RWPE1 (cell line): ENCODE results near the gene TRMT2B.
"Not testable (repeated sequence)": the region's sequence is repeated elsewhere in the genome, so short reads cannot be mapped to it uniquely, and the experiment has no call there.

Experiments
- CTCF ChIA-PET: fragments of 350-600 bp; sonication (Branson Sonifier 250); formaldehyde crosslinking; extraction: SDS; loops from one replicate; lab custom pipeline; 2021; lab: Yijun Ruan, JAX
- POLR2A ChIA-PET: fragments of 400-600 bp; formaldehyde crosslinking; extraction: SDS; loops from one replicate; lab custom pipeline; 2020; ENCODE audit warnings: antibody characterized with exemption; ENCODE audit not compliant: low non-redundant PET; lab: Yijun Ruan, JAX
- DNase-seq: peaks from one replicate; pipeline ENCODE4 v3.0.0; 2012; ENCODE audit warnings: low spot score
- H3K27ac ChIP-seq: fragments of 450-650 bp; 2 replicates; pipeline ENCODE4 v1.5.1; 2017
- CTCF ChIP-seq: fragments of 450-650 bp; conservative IDR thresholded peaks from 2 replicates; pipeline ENCODE4 v1.5.1; 2017; ENCODE audit warnings: low read depth, mild to moderate bottlenecking

The TRMT2B gene

GRCh38 chrX:101022020-101022419 is 29.9 kb downstream of the TRMT2B start:
- no peak for DNase-seq
- POLR2A ChIA-PET: no interaction called here
- CTCF ChIA-PET: interaction anchor here (0.7 kb wide), 1 partner anchor 219 kb away, joined by 4 read pairs; no protein-coding TSS in a partner anchor
- no peak for TF ChIP-seq CTCF
- H3K27ac ChIP-seq: peak overlapping the region; percentile 66

- CTCF ChIA-PET, H3K27ac ChIP-seq, POLR2A ChIA-PET, DNase-seq: not testable (repeated sequence)
Observed at GRCh38 chrX:101012031-101012430, 39.9 kb downstream of the TRMT2B start.

- POLR2A ChIA-PET: no interaction called here
- H3K27ac ChIP-seq: no peak overlapping the region
- TF ChIP-seq CTCF: no peak
- no peak for DNase-seq
- CTCF ChIA-PET: no interaction called here
Observed at GRCh38 chrX:101009090-101009489, 42.8 kb downstream of the TRMT2B start.

- ChIA-PET POLR2A (no interaction called here), CTCF (no interaction called here)
- H3K27ac ChIP-seq: no peak overlapping the region
- no peak for DNase-seq
- TF ChIP-seq CTCF: no peak
Observed at GRCh38 chrX:100999451-100999850, 52.5 kb downstream of the TRMT2B start.

- ChIA-PET CTCF (no interaction called here), POLR2A (no interaction called here)
- peak; percentile 50 for DNase-seq
- H3K27ac ChIP-seq: peak overlapping the region; percentile 67
- no peak for TF ChIP-seq CTCF
Observed at GRCh38 chrX:100995469-100995868, 56.4 kb downstream of the TRMT2B start.

GRCh38 chrX:100994352-100995281 is 57.3 kb downstream of the TRMT2B start:
- ChIA-PET POLR2A (no interaction called here), CTCF (no interaction called here)
- DNase-seq: peak; percentile 76
- no peak for TF ChIP-seq CTCF
- H3K27ac ChIP-seq: peak overlapping the region; percentile 70

- DNase-seq: no peak
- no peak for TF ChIP-seq CTCF
- ChIA-PET CTCF (no interaction called here), POLR2A (no interaction called here)
- H3K27ac ChIP-seq: no peak overlapping the region
Observed at GRCh38 chrX:100990139-100990538, 61.8 kb downstream of the TRMT2B start.
